ENCODE results near the gene ARHGAP33.

Gene ARHGAP33

GRCh38 chr19:35811317-35812219 is 36.2 kb downstream of the ARHGAP33 start:
- no peak for TF ChIP-seq CTCF (conservative IDR thresholded peaks at IDR 0.05; ENCODE audit: low read depth, low read length)
- no peak for DNase-seq (ENCODE audit: low read depth)
- H3K4me3 ChIP-seq (ENCODE audit: low read length), result no peak overlapping the region

- DNase-seq (ENCODE audit: low read depth), result no peak
- no peak for TF ChIP-seq CTCF (conservative IDR thresholded peaks at IDR 0.05; ENCODE audit: low read depth, low read length)
- H3K4me3 ChIP-seq (ENCODE audit: low read length), result no peak within 1 kb of the TSS
Observed at GRCh38 chr19:35812220-35813042, 37.1 kb downstream of the ARHGAP33 start, which contains the start of gene PRODH2. Gene PRODH2 (minus strand): TSS chr19:35812845. CDS start chr19:35812805, 40 bp downstream.

- DNase-seq (ENCODE audit: low read depth), result no peak
- H3K4me3 ChIP-seq (ENCODE audit: low read length), result no peak overlapping the region
- no peak for TF ChIP-seq CTCF (conservative IDR thresholded peaks at IDR 0.05; ENCODE audit: low read depth, low read length)
Observed at GRCh38 chr19:35813043-35813890, 37.9 kb downstream of the ARHGAP33 start.

GRCh38 chr19:35816262-35816661 is 40.9 kb downstream of the ARHGAP33 start:
- TF ChIP-seq CTCF (conservative IDR thresholded peaks at IDR 0.05; ENCODE audit: low read depth, low read length), result no peak
- no peak overlapping the region for H3K4me3 ChIP-seq (ENCODE audit: low read length)
- DNase-seq (ENCODE audit: low read depth), result no peak

- H3K4me3 ChIP-seq (ENCODE audit: low read length), result no peak overlapping the region
- TF ChIP-seq CTCF (conservative IDR thresholded peaks at IDR 0.05; ENCODE audit: low read depth, low read length), result no peak
- DNase-seq (ENCODE audit: low read depth), result no peak
Observed at GRCh38 chr19:35816846-35817245, 41.5 kb downstream of the ARHGAP33 start.

GRCh38 chr19:35818445-35818844 is 43.1 kb downstream of the ARHGAP33 start:
- no peak for DNase-seq (ENCODE audit: low read depth)
- no peak for TF ChIP-seq CTCF (conservative IDR thresholded peaks at IDR 0.05; ENCODE audit: low read depth, low read length)
- no peak overlapping the region for H3K4me3 ChIP-seq (ENCODE audit: low read length)

Measured in retinal pigment epithelial cell (primary cell).